Psoas muscle (tissue), 8 donors: Measurements from ENCODE around the gene ANXA8. TPM values are rescaled to one million over a fixed set of nuclear protein-coding genes. Genes with fewer than 3 reads are reported as not detected.
"Not testable (repeated sequence)": the region's sequence is repeated elsewhere in the genome, so short reads cannot be mapped to it uniquely, and the experiment has no call there.

Experiments used
- ATAC-seq, 4 donors: fragments of 200-7000 bp; cut with Tn5 transposase; one replicate each; pipeline ENCODE4 v1.9.1; 2020; ENCODE audit warnings: moderate library complexity in 3 of 4, mild to moderate bottlenecking in 2 of 4
- DNase-seq, 2 donors: peaks; one replicate each; pipeline ENCODE4 v3.0.0-alpha.2; 2020
- H3K27ac ChIP-seq: fragments of 200-600 bp; one replicate; pipeline ENCODE4 v1.8.0; 2022
- H3K27me3 ChIP-seq, 3 donors: fragments of 200-600 bp in 1 of 3; one replicate each; pipeline versions ENCODE4 v1.6.1 to v1.8.0; 2013 to 2022; ENCODE audit warnings: low read length in 2 of 3, mild to moderate bottlenecking in 2 of 3, moderate library complexity in 1 of 3; ENCODE audit not compliant: insufficient read depth in 3 of 3
- H3K36me3 ChIP-seq, 2 donors: fragments of 200-600 bp in 1 of 2; one replicate each; pipeline versions ENCODE4 v1.6.1 to v1.8.0; 2013 to 2022; ENCODE audit warnings: low read depth in 1 of 2, mild to moderate bottlenecking in 1 of 2, moderate library complexity in 1 of 2; ENCODE audit not compliant: insufficient read depth in 1 of 2
- H3K4me1 ChIP-seq: fragments of 200-600 bp; one replicate; pipeline ENCODE4 v1.8.0; 2022
- H3K4me3 ChIP-seq: fragments of 200-600 bp; one replicate; pipeline ENCODE4 v1.8.0; 2022; ENCODE audit warnings: mild to moderate bottlenecking
- H3K9me3 ChIP-seq: fragments of 200-600 bp; one replicate; pipeline ENCODE4 v1.8.0; 2022
- CTCF ChIP-seq: fragments of 200-600 bp; IDR thresholded peaks from one replicate; pipeline ENCODE4 v1.8.0; 2022; ENCODE audit warnings: antibody characterized with exemption
- WGBS, 3 donors: extraction: QIAGEN DNeasy Blood & Tissue Kit; methylation state at CpG; one replicate each; pipeline versions ENCODE4 v1.1.6 to v1.1.7; 2013; 5-methylcytosine and 5-hydroxymethylcytosine counted together
- intact Hi-C, 2 donors: fragments of 100-400 bp; cut with DNase I; formaldehyde crosslinking; loops; one replicate each; pipeline versions ENCODE4 v1.11.0 to v1.14.2; 2022
- polyA plus RNA-seq, 3 donors: library from polyadenylated mRNA; stranded (reverse); fragments of 200-250 nt; gene quantifications; one replicate each; pipeline ENCODE4 v1.2.3, GENCODE V29; 2013
- total RNA-seq, 4 donors: library from RNA; stranded (reverse); fragmentation: NEBNext Ultra II Directional in 2 of 4; extraction: Animal tissue kit (Norgen Biotek cat#: 25700) in 2 of 4; gene quantifications; one replicate each; pipeline versions ENCODE4 v1.2.1 to v1.2.4, GENCODE V29; 2021 to 2023
- donor health status: healthy with polysubstance abuse.
- donor health status: DM: no; HTN: no; CAD: no; lungs with moderate emphysema.
- donor health status: Bipolar disorder and iron deficiency.
- donor health status: healthy.
- donor health status: DM: yes; HTN: yes; CAD: no.
- donor health status: DM: no; HTN: no; CAD: no.
- donor health status: DM: no; HTN: no; CAD: no.
- donor health status: DM: yes; HTN: yes; CAD: no.

The ANXA8 gene
- total and polyA plus RNA-seq, 7 donors, result 0.03 to 0.17 (median 0.07) TPM; not detected in 3

GRCh38 chr10:47456794-47457527, 27.0 kb downstream of the ANXA8 start:
- Histone ChIP-seq H3K4me1 (no peaks in the 10 kb centered on the region), H3K9me3 (no peaks in the 10 kb centered on the region), H3K27me3 (peaks cover 0 to 2% (median 0%) of the 10 kb centered on the region in 3 donors), H3K4me3 (no peak overlapping the region), H3K36me3 (no peaks in the 10 kb centered on the region), H3K27ac (no peak overlapping the region)
- ATAC-seq (no peak), DNase-seq (no peak)
- intact Hi-C loops, result no loop called here
- TF ChIP-seq CTCF, result no peak
- 86 to 88% (median 87%) methylated on average over 6 of the region's 6 CpGs for WGBS, 3 donors

GRCh38 chr10:47456079-47456785, 27.7 kb downstream of the ANXA8 start:
- intact Hi-C loops, result no loop called here
- Histone ChIP-seq H3K4me3 (no peak overlapping the region), H3K27me3 (peaks cover 0 to 2% (median 0%) of the 10 kb centered on the region in 3 donors), H3K36me3 (no peaks in the 10 kb centered on the region), H3K4me1 (no peaks in the 10 kb centered on the region), H3K9me3 (no peaks in the 10 kb centered on the region), H3K27ac (no peak overlapping the region)
- DNase-seq (no peak), ATAC-seq (no peak)
- TF ChIP-seq CTCF, result no peak
- WGBS, 3 donors, result 52 to 66% (median 57%) methylated on average over 8 of the region's 8 CpGs

GRCh38 chr10:47455350-47456078, 28.4 kb downstream of the ANXA8 start:
- intact Hi-C loops, H3K36me3 ChIP-seq, H3K4me1 ChIP-seq, ATAC-seq, H3K27ac ChIP-seq, H3K9me3 ChIP-seq, DNase-seq, H3K27me3 ChIP-seq, H3K4me3 ChIP-seq: not testable (repeated sequence)
- 67 to 73% (median 71%) methylated on average over 9 of the region's 9 CpGs for WGBS, 3 donors

GRCh38 chr10:47454780-47455058, 29.2 kb downstream of the ANXA8 start:
- no peak overlapping the region for H3K4me3 ChIP-seq
- no peak for TF ChIP-seq CTCF
- intact Hi-C loops, result no loop called here
- H3K27ac ChIP-seq, result no peak overlapping the region
- DNase-seq, result no peak
- WGBS, 3 donors, result 92 to 95% (median 93%) methylated on average over 3 of the region's 3 CpGs
- no peaks in the 10 kb centered on the region for H3K36me3 ChIP-seq
- no peaks in the 10 kb centered on the region for H3K9me3 ChIP-seq
- ATAC-seq, result no peak
- peaks cover 0 to 2% (median 0%) of the 10 kb centered on the region in 3 donors for H3K27me3 ChIP-seq
- H3K4me1 ChIP-seq, result no peaks in the 10 kb centered on the region
